GM19324 (cell line): ENCODE data around the gene CDK11A.

Experiments used
- ATAC-seq: cut with Tn5 transposase; IDR thresholded peaks from one replicate; pipeline ENCODE4 v1.9.1; 2021; ENCODE audit warnings: mild to moderate bottlenecking, moderate library complexity; ENCODE audit not compliant: unreplicated experiment, low FRiP score

CDK11A gene

GRCh38 chr1:1724035-1724864 is at the start of gene CDK11A:
CDK11A (minus strand) TSS chr1:1724357; CDS start chr1:1722818, 1,539 bp downstream.
- ATAC-seq, result peak; percentile 99

- no peak for ATAC-seq
Measured at GRCh38 chr1:1773874-1774273, 49.7 kb upstream of the CDK11A start.

- ATAC-seq, result no peak
Measured at GRCh38 chr1:1771096-1771495, 46.9 kb upstream of the CDK11A start.

- no peak for ATAC-seq
Measured at GRCh38 chr1:1770102-1770501, 45.9 kb upstream of the CDK11A start.

GRCh38 chr1:1768249-1768992 is 44.3 kb upstream of the CDK11A start:
- no peak for ATAC-seq

- ATAC-seq, result no peak
Measured at GRCh38 chr1:1764876-1765470, 40.8 kb upstream of the CDK11A start.

- no peak for ATAC-seq
Measured at GRCh38 chr1:1763657-1764621, 39.8 kb upstream of the CDK11A start.

- ATAC-seq, result no peak
Measured at GRCh38 chr1:1761504-1762376, 37.6 kb upstream of the CDK11A start.

GRCh38 chr1:1760715-1761114 is 36.6 kb upstream of the CDK11A start:
- ATAC-seq, result no peak

GRCh38 chr1:1760345-1760650 is 36.1 kb upstream of the CDK11A start:
- no peak for ATAC-seq

- ATAC-seq, result no peak
Measured at GRCh38 chr1:1759456-1760344, 35.5 kb upstream of the CDK11A start.

GRCh38 chr1:1758692-1759455 is 34.7 kb upstream of the CDK11A start:
- no peak for ATAC-seq

- ATAC-seq, result no peak
Measured at GRCh38 chr1:1758059-1758621, 34.0 kb upstream of the CDK11A start.

- ATAC-seq, result no peak
Measured at GRCh38 chr1:1757422-1758058, 33.4 kb upstream of the CDK11A start.

- ATAC-seq, result no peak
Measured at GRCh38 chr1:1756661-1757421, 32.7 kb upstream of the CDK11A start.

GRCh38 chr1:1755852-1756251 is 31.7 kb upstream of the CDK11A start:
- no peak for ATAC-seq
